Measurements from ENCODE around the gene TOX2.

Gene TOX2

GRCh38 chr20:43977962-43978361 lies 63.3 kb downstream of the TOX2 start:
- DNase-seq = no peak

- no peak for DNase-seq
These were observed 65.0 kb downstream of the TOX2 start for GRCh38 chr20:43979576-43980105.

- DNase-seq = no peak
These were observed 66.9 kb downstream of the TOX2 start for GRCh38 chr20:43981540-43981939.

- no peak for DNase-seq
These were observed 67.4 kb downstream of the TOX2 start for GRCh38 chr20:43982016-43982415.

- DNase-seq = no peak
These were observed 68.2 kb downstream of the TOX2 start for GRCh38 chr20:43982886-43983285.

GRCh38 chr20:43983359-43983758 lies 68.7 kb downstream of the TOX2 start:
- no peak for DNase-seq

GRCh38 chr20:43983904-43984361 lies 69.3 kb downstream of the TOX2 start:
- no peak for DNase-seq

- no peak for DNase-seq
These were observed 69.9 kb downstream of the TOX2 start for GRCh38 chr20:43984587-43984986.

GRCh38 chr20:43985121-43985520 lies 70.5 kb downstream of the TOX2 start:
- DNase-seq = no peak

GRCh38 chr20:43985608-43986316 lies 71.1 kb downstream of the TOX2 start:
- DNase-seq = no peak

GRCh38 chr20:43987018-43987417 lies 72.4 kb downstream of the TOX2 start:
- DNase-seq = no peak

- no peak for DNase-seq
These were observed 72.9 kb downstream of the TOX2 start for GRCh38 chr20:43987531-43987930.

- no peak for DNase-seq
These were observed 73.8 kb downstream of the TOX2 start for GRCh38 chr20:43988451-43988850.

- no peak for DNase-seq
These were observed 74.2 kb downstream of the TOX2 start for GRCh38 chr20:43988867-43989266.

- DNase-seq = no peak
These were observed 76.6 kb downstream of the TOX2 start for GRCh38 chr20:43991261-43991660.

GRCh38 chr20:43991982-43992381 lies 77.3 kb downstream of the TOX2 start:
- no peak for DNase-seq

- no peak for DNase-seq
These were observed 78.2 kb downstream of the TOX2 start for GRCh38 chr20:43992885-43993284.

GRCh38 chr20:43993560-43993959 lies 78.9 kb downstream of the TOX2 start:
- no peak for DNase-seq

GRCh38 chr20:43994486-43995100 lies 79.9 kb downstream of the TOX2 start:
- no peak for DNase-seq

GRCh38 chr20:43995645-43996044 lies 81.0 kb downstream of the TOX2 start:
- no peak for DNase-seq

GRCh38 chr20:43996240-43996930 lies 81.7 kb downstream of the TOX2 start:
- DNase-seq = no peak

- no peak for DNase-seq
These were observed 85.2 kb downstream of the TOX2 start for GRCh38 chr20:43999848-44000247.

GRCh38 chr20:44001667-44002596 lies 87.3 kb downstream of the TOX2 start:
- DNase-seq = no peak

All from DMS 273 treated with DMSO at 0.1 percent for 48 hours (cell line).